Esophagus squamous epithelium (tissue), 4 donors: ENCODE results near the gene YIF1A.

Experiments used
- CTCF ChIP-seq, 6 experiments: fragments of 450-650 bp in 4 of 6; fragments of 200-600 bp in 2 of 6; sonication (generic) in 2 of 6; IDR thresholded peaks; one replicate each; pipeline ENCODE4 v1.5.1; 2016 to 2019; ENCODE audit warnings: antibody characterized with exemption in 6 of 6, mild to moderate bottlenecking in 4 of 6, moderate library complexity in 4 of 6
- POLR2A ChIP-seq, 4 donors: fragments of 450-650 bp; IDR thresholded peaks; one replicate each; pipeline ENCODE4 v1.6.1; 2017; ENCODE audit warnings: antibody characterized with exemption in 4 of 4, mild to moderate bottlenecking in 4 of 4, moderate library complexity in 3 of 4

- TF ChIP-seq CTCF (IDR thresholded peaks at IDR 0.05) (no peak), POLR2A (IDR thresholded peaks at IDR 0.05) (no peak)
Measured at GRCh38 chr11:66323684-66324083, 34.7 kb upstream of the YIF1A start.
